ENCODE measurements around the gene DCLK1.
A peak's percentile ranks its signal among the peaks of the same experiment; 100 is the strongest.

Gene DCLK1

DNA sequence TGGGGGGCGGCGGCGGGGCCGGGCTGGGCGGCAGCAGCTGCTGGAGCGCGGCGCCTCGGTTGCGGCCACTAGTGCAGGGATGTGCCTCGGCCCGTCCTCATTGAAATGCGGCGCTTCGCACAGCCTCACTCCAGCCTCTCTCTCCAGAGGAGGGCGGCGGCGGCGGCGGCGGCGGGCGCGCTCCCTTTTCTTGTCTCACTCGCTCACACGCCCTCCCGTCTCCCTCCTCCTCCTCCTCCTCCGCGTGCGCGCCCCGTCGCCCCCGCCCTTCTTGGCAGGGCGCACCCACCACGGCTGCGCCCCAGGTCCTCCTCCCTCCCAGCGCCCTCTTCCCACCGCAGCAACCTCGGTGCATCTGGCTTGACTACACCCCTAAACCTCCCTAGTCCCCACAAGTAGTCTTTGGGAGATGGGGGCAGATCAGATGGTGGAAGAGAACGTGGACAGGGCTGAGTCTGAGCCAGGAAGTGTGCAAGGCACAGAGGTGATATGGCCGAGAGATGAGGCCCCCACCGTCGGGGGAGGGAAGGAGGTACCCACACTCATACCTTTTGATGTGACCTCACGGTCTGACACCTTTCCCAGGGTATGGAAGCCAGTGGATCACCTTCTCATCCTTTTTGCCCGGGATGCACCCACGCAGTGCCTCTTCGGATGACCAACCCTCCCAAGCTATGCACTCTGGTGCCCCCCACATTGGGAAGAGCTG, at the start of gene DCLK1:
Gene DCLK1 (minus strand): TSS at position 161 of the 709 bp plus-strand sequence.
- Histone ChIP-seq H3K9me3 (ENCODE audit: control insufficient read depth, low read depth, low read length) (no peaks in the 10 kb centered on the region), H3K4me3 (ENCODE audit: low read length) (peak within 1 kb of the TSS; percentile 75), H3K27ac (ENCODE audit: low read length) (no peak within 1 kb of the TSS)

DNA sequence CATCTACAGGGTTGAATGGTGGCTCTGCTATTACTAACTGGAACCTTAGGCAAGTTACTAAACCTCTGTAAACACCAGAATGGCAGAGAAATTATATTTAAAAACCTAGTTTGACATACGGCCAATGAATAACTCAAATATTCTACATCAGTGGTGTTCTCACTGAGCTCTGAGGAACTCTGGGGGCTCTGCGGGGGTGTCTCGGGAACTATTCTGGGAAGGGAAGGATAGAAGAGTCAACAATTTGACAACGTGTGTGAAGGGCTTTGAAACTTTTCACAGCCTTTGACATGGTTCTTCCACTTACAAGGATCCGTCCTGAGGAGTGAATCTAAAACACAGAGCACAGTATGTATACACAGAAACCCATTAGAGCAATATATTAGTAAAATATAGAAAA, 44.4 kb upstream of the DCLK1 start:
- no peaks in the 10 kb centered on the region for H3K4me1 ChIP-seq (ENCODE audit: control insufficient read depth, low read depth, low read length)
- no peaks in the 10 kb centered on the region for H3K9me3 ChIP-seq (ENCODE audit: control insufficient read depth, low read depth, low read length)
- no peak overlapping the region for H3K27ac ChIP-seq (ENCODE audit: low read length)
- no peak overlapping the region for H3K9ac ChIP-seq (ENCODE audit: low read length)
- no peaks in the 10 kb centered on the region for H3K36me3 ChIP-seq (ENCODE audit: control insufficient read depth, low read depth, low read length)
- H3K4me3 ChIP-seq (ENCODE audit: low read length): no peak overlapping the region
- H3K27me3 ChIP-seq (ENCODE audit: control insufficient read depth, insufficient read depth, low read length): no peaks in the 10 kb centered on the region

More for the DNA sequence above, at the start of gene DCLK1:
- Histone ChIP-seq H3K36me3 (ENCODE audit: control insufficient read depth, low read depth, low read length) (no peaks in the 10 kb centered on the region), H3K9ac (ENCODE audit: low read length) (peak within 1 kb of the TSS; percentile 32), H3K27me3 (ENCODE audit: control insufficient read depth, insufficient read depth, low read length) (peaks cover 55% of the 10 kb centered on the region), H3K4me1 (ENCODE audit: control insufficient read depth, low read depth, low read length) (peaks cover 4% of the 10 kb centered on the region)

DNA sequence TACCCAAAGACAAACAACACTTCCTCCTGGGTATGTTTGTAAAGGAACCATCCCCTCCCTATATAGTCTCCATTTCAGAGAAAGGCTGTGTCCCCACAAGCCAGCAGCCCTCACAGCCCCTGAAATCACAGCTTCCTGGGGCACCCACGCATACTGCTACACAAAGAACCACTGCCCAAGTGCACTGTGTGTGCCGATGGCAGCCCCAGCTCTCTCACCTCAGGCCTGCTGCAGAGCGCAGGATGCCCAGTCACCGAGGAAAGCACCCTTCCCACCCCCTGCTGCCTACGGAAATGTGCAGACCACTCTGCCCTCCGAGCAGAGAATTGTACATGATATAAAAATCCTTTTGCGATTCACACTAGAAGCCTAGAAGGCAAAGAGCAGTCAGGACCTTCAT, 43.7 kb upstream of the DCLK1 start:
- no peaks in the 10 kb centered on the region for H3K36me3 ChIP-seq (ENCODE audit: control insufficient read depth, low read depth, low read length)
- H3K4me1 ChIP-seq (ENCODE audit: control insufficient read depth, low read depth, low read length): no peaks in the 10 kb centered on the region
- no peak overlapping the region for H3K27ac ChIP-seq (ENCODE audit: low read length)
- no peaks in the 10 kb centered on the region for H3K27me3 ChIP-seq (ENCODE audit: control insufficient read depth, insufficient read depth, low read length)
- H3K9me3 ChIP-seq (ENCODE audit: control insufficient read depth, low read depth, low read length): no peaks in the 10 kb centered on the region
- no peak overlapping the region for H3K9ac ChIP-seq (ENCODE audit: low read length)
- H3K4me3 ChIP-seq (ENCODE audit: low read length): no peak overlapping the region

DNA sequence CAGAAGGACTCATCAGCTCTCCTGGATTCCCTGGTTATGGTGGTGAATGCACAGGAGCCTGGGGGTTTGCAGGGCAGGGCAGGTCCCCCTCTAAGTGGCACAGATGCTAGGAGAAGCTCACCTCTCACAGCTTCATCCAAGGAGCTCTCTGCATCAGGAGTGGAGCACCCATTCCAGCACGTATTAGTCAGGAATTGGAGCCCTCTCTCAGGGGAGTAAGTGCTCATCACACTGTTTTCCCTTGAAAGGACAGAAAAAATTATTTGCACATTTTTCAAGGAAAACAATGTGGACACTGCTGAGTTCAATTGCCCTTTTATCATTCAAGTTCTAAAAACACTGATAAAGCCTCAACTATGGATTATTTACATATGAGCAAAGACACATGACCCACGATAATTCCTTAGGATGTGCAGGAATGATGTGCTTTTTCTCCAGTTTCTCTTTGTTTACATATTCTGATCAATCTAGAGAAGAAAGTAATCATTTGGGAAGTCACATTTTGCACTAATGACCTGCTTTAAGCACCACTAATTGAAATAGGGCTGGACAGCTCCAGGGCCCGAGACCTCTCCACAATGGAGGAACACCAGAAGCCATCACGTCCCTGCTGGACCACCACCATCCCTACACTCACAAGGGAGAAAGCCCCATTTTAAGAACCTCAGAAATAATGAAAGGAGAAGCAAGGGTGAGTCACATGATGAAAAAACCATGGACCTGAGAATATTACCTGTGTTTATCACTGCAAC, 42.6 kb upstream of the DCLK1 start:
- Histone ChIP-seq H3K4me3 (ENCODE audit: low read length) (no peak overlapping the region), H3K27me3 (ENCODE audit: control insufficient read depth, insufficient read depth, low read length) (no peaks in the 10 kb centered on the region), H3K27ac (ENCODE audit: low read length) (no peak overlapping the region), H3K36me3 (ENCODE audit: control insufficient read depth, low read depth, low read length) (no peaks in the 10 kb centered on the region), H3K4me1 (ENCODE audit: control insufficient read depth, low read depth, low read length) (no peaks in the 10 kb centered on the region), H3K9ac (ENCODE audit: low read length) (no peak overlapping the region), H3K9me3 (ENCODE audit: control insufficient read depth, low read depth, low read length) (no peaks in the 10 kb centered on the region)

DNA sequence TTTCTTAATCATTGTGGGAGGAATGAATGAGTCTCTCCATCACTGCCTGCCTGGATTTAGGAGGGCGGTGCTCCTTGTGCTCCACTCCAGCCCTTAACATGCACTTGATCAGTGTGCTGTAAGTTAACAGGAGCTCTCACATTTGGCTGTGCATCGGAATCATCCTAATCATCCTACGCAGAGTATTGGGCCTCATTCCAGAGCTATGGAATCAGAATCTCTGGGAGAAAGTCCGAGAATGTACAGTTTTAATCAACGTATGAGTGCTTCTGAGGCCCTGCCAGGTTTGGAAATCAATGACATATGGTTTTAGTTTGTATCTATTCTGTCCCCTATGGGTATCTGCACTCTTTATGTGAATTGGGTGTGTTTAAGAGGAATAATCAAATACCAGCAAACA, 34.9 kb upstream of the DCLK1 start:
- no peak overlapping the region for H3K27ac ChIP-seq (ENCODE audit: low read length)
- H3K36me3 ChIP-seq (ENCODE audit: control insufficient read depth, low read depth, low read length): no peaks in the 10 kb centered on the region
- H3K4me3 ChIP-seq (ENCODE audit: low read length): no peak overlapping the region
- H3K27me3 ChIP-seq (ENCODE audit: control insufficient read depth, insufficient read depth, low read length): no peaks in the 10 kb centered on the region
- no peaks in the 10 kb centered on the region for H3K9me3 ChIP-seq (ENCODE audit: control insufficient read depth, low read depth, low read length)
- peaks cover 7% of the 10 kb centered on the region for H3K4me1 ChIP-seq (ENCODE audit: control insufficient read depth, low read depth, low read length)
- no peak overlapping the region for H3K9ac ChIP-seq (ENCODE audit: low read length)

DNA sequence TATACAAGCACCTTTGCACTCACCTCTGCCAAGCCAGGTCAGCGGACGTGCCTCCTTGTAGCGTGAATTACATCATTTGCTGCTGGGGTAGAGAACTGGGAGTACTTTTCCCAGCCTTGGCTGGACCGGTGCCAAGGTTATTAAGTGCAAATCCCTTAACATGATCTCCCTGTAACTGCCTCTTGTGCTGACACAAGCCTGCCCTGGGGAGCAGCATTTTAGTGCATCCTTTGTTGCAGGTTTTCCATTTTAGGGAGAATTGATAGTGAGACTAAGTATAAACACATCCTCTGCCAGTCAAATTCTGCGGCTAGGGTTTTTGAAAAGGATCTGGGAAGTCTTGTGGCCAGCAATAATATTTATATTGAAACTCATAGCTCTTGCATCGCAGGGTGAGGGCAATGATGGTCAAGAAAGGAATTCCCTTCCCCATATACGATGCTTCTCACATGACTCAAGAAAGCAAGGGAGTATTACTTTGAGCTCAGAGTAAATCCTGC, 32.7 kb upstream of the DCLK1 start:
- Histone ChIP-seq H3K27ac (ENCODE audit: low read length) (no peak overlapping the region), H3K9me3 (ENCODE audit: control insufficient read depth, low read depth, low read length) (no peaks in the 10 kb centered on the region), H3K9ac (ENCODE audit: low read length) (no peak overlapping the region)

DNA sequence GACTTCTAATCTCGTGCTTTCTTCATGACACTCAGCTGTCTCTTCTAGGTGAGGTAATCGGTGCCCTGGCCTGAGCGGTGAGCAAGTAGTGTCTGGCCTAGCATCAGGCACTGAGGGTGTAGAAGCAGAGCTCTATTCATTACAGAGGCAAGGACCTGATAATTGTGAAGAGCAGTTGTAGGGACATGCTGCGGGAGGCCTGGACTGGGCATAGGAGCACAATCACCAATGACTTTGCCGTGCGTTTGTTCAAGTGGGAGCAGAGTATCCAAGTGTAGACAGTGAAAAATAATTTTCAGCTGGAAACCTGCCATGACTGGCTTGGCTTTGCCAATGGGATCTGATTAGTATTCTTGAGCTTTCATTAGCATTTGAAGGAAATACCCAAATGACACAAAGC, 32.1 kb upstream of the DCLK1 start:
- H3K9ac ChIP-seq (ENCODE audit: low read length): no peak overlapping the region
- H3K36me3 ChIP-seq (ENCODE audit: control insufficient read depth, low read depth, low read length): no peaks in the 10 kb centered on the region
- peaks cover 7% of the 10 kb centered on the region for H3K4me1 ChIP-seq (ENCODE audit: control insufficient read depth, low read depth, low read length)
- H3K9me3 ChIP-seq (ENCODE audit: control insufficient read depth, low read depth, low read length): no peaks in the 10 kb centered on the region
- H3K27me3 ChIP-seq (ENCODE audit: control insufficient read depth, insufficient read depth, low read length): no peaks in the 10 kb centered on the region
- no peak overlapping the region for H3K4me3 ChIP-seq (ENCODE audit: low read length)
- H3K27ac ChIP-seq (ENCODE audit: low read length): no peak overlapping the region

More for the DNA sequence above, 32.7 kb upstream of the DCLK1 start:
- no peak overlapping the region for H3K4me3 ChIP-seq (ENCODE audit: low read length)
- H3K4me1 ChIP-seq (ENCODE audit: control insufficient read depth, low read depth, low read length): peaks cover 7% of the 10 kb centered on the region
- H3K36me3 ChIP-seq (ENCODE audit: control insufficient read depth, low read depth, low read length): no peaks in the 10 kb centered on the region
- no peaks in the 10 kb centered on the region for H3K27me3 ChIP-seq (ENCODE audit: control insufficient read depth, insufficient read depth, low read length)

DNA sequence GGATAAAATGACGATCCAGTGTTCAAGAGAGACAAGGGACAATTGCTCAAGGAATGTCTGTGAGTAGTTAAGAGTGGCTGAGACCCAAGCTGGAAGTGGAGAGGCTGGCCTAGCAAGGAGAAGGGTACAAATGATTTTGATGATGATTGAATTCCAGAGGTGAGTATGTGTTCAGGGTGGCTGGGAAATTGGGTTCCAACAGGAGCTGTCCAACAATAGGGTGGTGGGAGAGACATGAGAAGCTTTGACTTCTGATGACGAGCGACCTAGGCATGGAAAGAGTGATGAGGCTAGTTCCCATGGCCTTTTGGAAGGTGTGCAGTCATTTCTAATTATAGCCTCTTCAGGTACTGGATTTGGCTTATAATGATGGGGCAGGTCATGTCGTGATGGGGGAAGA, 29.1 kb upstream of the DCLK1 start:
- Histone ChIP-seq H3K9me3 (ENCODE audit: control insufficient read depth, low read depth, low read length) (no peaks in the 10 kb centered on the region), H3K9ac (ENCODE audit: low read length) (no peak overlapping the region), H3K4me3 (ENCODE audit: low read length) (no peak overlapping the region), H3K4me1 (ENCODE audit: control insufficient read depth, low read depth, low read length) (peaks cover 7% of the 10 kb centered on the region), H3K27ac (ENCODE audit: low read length) (no peak overlapping the region), H3K36me3 (ENCODE audit: control insufficient read depth, low read depth, low read length) (no peaks in the 10 kb centered on the region), H3K27me3 (ENCODE audit: control insufficient read depth, insufficient read depth, low read length) (peaks cover 8% of the 10 kb centered on the region)

DNA sequence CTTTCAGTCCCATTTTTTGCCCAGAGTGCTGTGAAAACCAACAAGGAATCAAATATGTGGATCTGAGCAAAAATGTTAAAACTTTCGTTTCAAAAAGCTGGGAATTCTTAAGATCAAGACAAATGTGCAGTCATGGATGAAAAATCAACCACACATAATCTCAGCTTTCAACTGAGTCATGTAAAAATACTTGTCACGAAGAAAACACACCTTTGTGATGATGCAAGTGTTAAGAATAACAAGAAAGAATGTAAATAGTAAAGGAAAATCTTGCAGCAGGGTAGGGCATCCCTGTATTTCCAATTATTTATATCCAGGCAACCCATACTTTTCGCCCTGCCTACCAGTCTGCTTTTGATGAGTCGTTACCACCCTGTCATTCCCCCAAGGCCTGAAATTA, 27.4 kb upstream of the DCLK1 start:
- Histone ChIP-seq H3K36me3 (ENCODE audit: control insufficient read depth, low read depth, low read length) (no peaks in the 10 kb centered on the region), H3K4me1 (ENCODE audit: control insufficient read depth, low read depth, low read length) (peaks cover under 1% of the 10 kb centered on the region), H3K4me3 (ENCODE audit: low read length) (no peak overlapping the region), H3K27ac (ENCODE audit: low read length) (no peak overlapping the region), H3K27me3 (ENCODE audit: control insufficient read depth, insufficient read depth, low read length) (peaks cover 17% of the 10 kb centered on the region), H3K9me3 (ENCODE audit: control insufficient read depth, low read depth, low read length) (no peaks in the 10 kb centered on the region), H3K9ac (ENCODE audit: low read length) (no peak overlapping the region)

DNA sequence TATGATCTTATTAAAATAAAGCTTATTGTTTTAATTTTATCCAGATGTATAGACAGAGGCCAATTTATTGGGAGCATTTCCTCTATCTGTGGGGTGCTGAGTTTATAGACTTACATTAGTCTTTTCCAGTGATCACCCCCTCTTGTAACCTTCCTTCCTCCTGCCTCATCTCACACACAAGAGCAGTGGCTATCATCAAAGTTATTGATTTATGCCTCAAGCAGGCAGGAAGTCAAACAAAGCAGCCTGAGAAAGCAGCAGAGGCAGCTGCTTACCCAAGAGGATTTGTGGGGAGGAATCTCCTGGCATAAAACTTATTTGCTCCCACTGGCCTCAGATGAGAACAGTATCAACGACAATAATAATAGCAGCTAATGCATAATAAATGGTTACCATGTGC, 26.3 kb upstream of the DCLK1 start:
- H3K27me3 ChIP-seq (ENCODE audit: control insufficient read depth, insufficient read depth, low read length): peaks cover 17% of the 10 kb centered on the region
- H3K4me1 ChIP-seq (ENCODE audit: control insufficient read depth, low read depth, low read length): no peaks in the 10 kb centered on the region
- H3K27ac ChIP-seq (ENCODE audit: low read length): no peak overlapping the region
- no peak overlapping the region for H3K4me3 ChIP-seq (ENCODE audit: low read length)
- H3K36me3 ChIP-seq (ENCODE audit: control insufficient read depth, low read depth, low read length): no peaks in the 10 kb centered on the region
- no peaks in the 10 kb centered on the region for H3K9me3 ChIP-seq (ENCODE audit: control insufficient read depth, low read depth, low read length)
- no peak overlapping the region for H3K9ac ChIP-seq (ENCODE audit: low read length)

DNA sequence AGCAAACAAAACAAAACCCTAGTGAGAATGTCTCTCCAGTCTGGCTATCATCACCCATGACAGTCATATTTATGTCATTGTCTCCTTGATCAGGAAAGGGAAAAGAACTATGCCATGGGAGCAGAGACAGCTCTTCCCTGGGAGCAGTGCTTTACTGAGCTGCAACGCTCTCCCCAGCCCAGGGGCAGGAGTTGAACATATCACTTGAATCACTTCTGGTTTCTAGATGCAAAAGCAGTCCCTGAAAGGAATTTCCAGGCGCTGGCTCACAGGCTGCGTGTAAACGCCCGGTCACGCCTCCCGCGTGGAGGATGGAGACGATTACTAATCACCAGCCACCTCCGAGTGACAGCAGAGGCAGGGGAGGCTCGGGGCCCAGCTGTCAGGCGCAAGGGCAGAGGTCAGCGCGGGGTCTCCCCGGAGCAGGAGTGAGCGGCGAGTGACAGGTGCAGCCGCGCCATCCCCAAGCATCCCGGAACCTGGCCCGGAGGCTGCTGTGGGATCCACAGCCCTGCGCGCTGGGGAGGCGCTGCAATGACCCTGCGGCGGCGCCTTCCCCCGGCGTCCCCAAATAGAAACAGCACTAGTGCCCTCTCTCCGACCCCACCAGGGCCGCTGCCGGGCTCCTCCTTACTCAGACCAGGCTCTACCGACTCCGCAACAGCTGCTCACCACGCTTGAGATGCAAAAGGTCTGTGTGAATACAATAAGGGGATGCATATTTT, 23.5 kb upstream of the DCLK1 start:
- peak overlapping the region; percentile 16 for H3K4me3 ChIP-seq (ENCODE audit: low read length)
- no peak overlapping the region for H3K9ac ChIP-seq (ENCODE audit: low read length)
- H3K27ac ChIP-seq (ENCODE audit: low read length): no peak overlapping the region

More for the DNA sequence above, 23.5 kb upstream of the DCLK1 start:
- Histone ChIP-seq H3K27me3 (ENCODE audit: control insufficient read depth, insufficient read depth, low read length) (peaks cover 17% of the 10 kb centered on the region), H3K4me1 (ENCODE audit: control insufficient read depth, low read depth, low read length) (no peaks in the 10 kb centered on the region), H3K36me3 (ENCODE audit: control insufficient read depth, low read depth, low read length) (no peaks in the 10 kb centered on the region), H3K9me3 (ENCODE audit: control insufficient read depth, low read depth, low read length) (no peaks in the 10 kb centered on the region)
